Measurements from ENCODE around the gene MAML1. TPM values are rescaled to one million over a fixed set of nuclear protein-coding genes. Genes with fewer than 3 reads are reported as not detected.
A peak's percentile ranks its signal among the peaks of the same experiment; 100 is the strongest.

Gene MAML1
- total and polyA plus RNA-seq, 4 donors = 6.7 to 34.5 (median 20.5) TPM

- peaks cover 0 to 15% (median 11%) of the 10 kb centered on the region in 5 donors for H3K4me1 ChIP-seq (ENCODE audit: control insufficient read depth in 5 of 5, insufficient read depth in 5 of 5, low read length in 5 of 5)
- ATAC-seq (ENCODE audit: insufficient read depth, low FRiP score) (peak; percentile 36), DNase-seq (no peak)
- peaks cover 0 to 5% (median 4%) of the 10 kb centered on the region in 4 donors for H3K36me3 ChIP-seq (ENCODE audit: control insufficient read depth in 4 of 4, insufficient read depth in 4 of 4, low read length in 4 of 4)
- no peaks in the 10 kb centered on the region for H3K9me3 ChIP-seq (ENCODE audit: control insufficient read depth in 4 of 4, insufficient read depth in 3 of 4, low read length in 3 of 4)
- H3K27me3 ChIP-seq (ENCODE audit: control insufficient read depth in 3 of 3, insufficient read depth in 3 of 3, low read length in 2 of 3) = no peaks in the 10 kb centered on the region
- no peak overlapping the region for H3K4me3 ChIP-seq
- TF ChIP-seq, protein P1, sequence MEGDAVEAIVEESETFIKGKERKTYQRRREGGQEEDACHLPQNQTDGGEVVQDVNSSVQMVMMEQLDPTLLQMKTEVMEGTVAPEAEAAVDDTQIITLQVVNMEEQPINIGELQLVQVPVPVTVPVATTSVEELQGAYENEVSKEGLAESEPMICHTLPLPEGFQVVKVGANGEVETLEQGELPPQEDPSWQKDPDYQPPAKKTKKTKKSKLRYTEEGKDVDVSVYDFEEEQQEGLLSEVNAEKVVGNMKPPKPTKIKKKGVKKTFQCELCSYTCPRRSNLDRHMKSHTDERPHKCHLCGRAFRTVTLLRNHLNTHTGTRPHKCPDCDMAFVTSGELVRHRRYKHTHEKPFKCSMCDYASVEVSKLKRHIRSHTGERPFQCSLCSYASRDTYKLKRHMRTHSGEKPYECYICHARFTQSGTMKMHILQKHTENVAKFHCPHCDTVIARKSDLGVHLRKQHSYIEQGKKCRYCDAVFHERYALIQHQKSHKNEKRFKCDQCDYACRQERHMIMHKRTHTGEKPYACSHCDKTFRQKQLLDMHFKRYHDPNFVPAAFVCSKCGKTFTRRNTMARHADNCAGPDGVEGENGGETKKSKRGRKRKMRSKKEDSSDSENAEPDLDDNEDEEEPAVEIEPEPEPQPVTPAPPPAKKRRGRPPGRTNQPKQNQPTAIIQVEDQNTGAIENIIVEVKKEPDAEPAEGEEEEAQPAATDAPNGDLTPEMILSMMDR (IDR thresholded peaks at IDR 0.05; ENCODE audit: control extremely low read depth, extremely low read depth) = no peak
- no peak overlapping the region for H3K9ac ChIP-seq (ENCODE audit: insufficient read depth in 1 of 2, low read length in 2 of 2)
- H3K27ac ChIP-seq (ENCODE audit: low read depth in 1 of 2, low read length in 1 of 2) = no peak overlapping the region
- WGBS, 2 donors = 70 to 74% methylated on average over 5 of the region's 5 CpGs
Measured at GRCh38 chr5:179753971-179754370, 21.3 kb downstream of the MAML1 start.

- H3K27ac ChIP-seq (ENCODE audit: low read depth in 1 of 2, low read length in 1 of 2) = peak overlapping the region in 1 of 2 donors; percentile 41
- H3K36me3 ChIP-seq (ENCODE audit: control insufficient read depth in 4 of 4, insufficient read depth in 4 of 4, low read length in 4 of 4) = peaks cover 0 to 3% (median under 1%) of the 10 kb centered on the region in 4 donors
- peaks cover 0 to 20% (median 9%) of the 10 kb centered on the region in 5 donors for H3K4me1 ChIP-seq (ENCODE audit: control insufficient read depth in 5 of 5, insufficient read depth in 5 of 5, low read length in 5 of 5)
- H3K9ac ChIP-seq (ENCODE audit: insufficient read depth in 1 of 2, low read length in 2 of 2) = no peak overlapping the region
- ATAC-seq (ENCODE audit: insufficient read depth, low FRiP score) (no peak), DNase-seq (peak in 1 of 3 donors; percentile 12)
- H3K9me3 ChIP-seq (ENCODE audit: control insufficient read depth in 4 of 4, insufficient read depth in 3 of 4, low read length in 3 of 4) = no peaks in the 10 kb centered on the region
- H3K4me3 ChIP-seq = no peak overlapping the region
- TF ChIP-seq, protein P1 (IDR thresholded peaks at IDR 0.05; ENCODE audit: control extremely low read depth, extremely low read depth) = no peak
- WGBS, 2 donors = 44 to 46% methylated on average over 2 of the region's 2 CpGs
- H3K27me3 ChIP-seq (ENCODE audit: control insufficient read depth in 3 of 3, insufficient read depth in 3 of 3, low read length in 2 of 3) = no peaks in the 10 kb centered on the region
Measured at GRCh38 chr5:179755022-179755421, 22.4 kb downstream of the MAML1 start.

GRCh38 chr5:179758955-179759354 lies 26.3 kb downstream of the MAML1 start:
- no peak for DNase-seq
- Histone ChIP-seq H3K4me1 (ENCODE audit: control insufficient read depth in 5 of 5, insufficient read depth in 5 of 5, low read length in 5 of 5) (peaks cover 7 to 22% (median 17%) of the 10 kb centered on the region in 5 donors), H3K36me3 (ENCODE audit: control insufficient read depth in 4 of 4, insufficient read depth in 4 of 4, low read length in 4 of 4) (peaks cover 0 to 3% (median 0%) of the 10 kb centered on the region in 4 donors), H3K27ac (ENCODE audit: low read depth in 1 of 2, low read length in 1 of 2) (peak overlapping the region in 1 of 2 donors; percentile 29), H3K27me3 (ENCODE audit: control insufficient read depth in 3 of 3, insufficient read depth in 3 of 3, low read length in 2 of 3) (no peaks in the 10 kb centered on the region), H3K9ac (ENCODE audit: insufficient read depth in 1 of 2, low read length in 2 of 2) (no peak overlapping the region), H3K4me3 (no peak overlapping the region), H3K9me3 (ENCODE audit: control insufficient read depth in 4 of 4, insufficient read depth in 3 of 4, low read length in 3 of 4) (no peaks in the 10 kb centered on the region)
- TF ChIP-seq, protein P1 (IDR thresholded peaks at IDR 0.05; ENCODE audit: control extremely low read depth, extremely low read depth) = no peak
- whole genome bisulfite sequencing, 2 donors = 30 to 76% methylated on average over 8 of the region's 8 CpGs
- no peak for ATAC-seq (ENCODE audit: insufficient read depth, low FRiP score)
